Keratinocyte (primary cell): ENCODE results near the gene TEX261. TPM values are rescaled to one million over a fixed set of nuclear protein-coding genes. Genes with fewer than 3 reads are reported as not detected.

Experiments
- DNase-seq: peaks from one replicate; pipeline ENCODE4 v3.0.0-alpha.2; 2011; ENCODE audit warnings: low read depth, missing footprints, low spot score
- FAIRE-seq: peaks from 2 replicates; lab custom pipeline; 2011; peaks lifted over from hg19 to GRCh38; lab: Jason Lieb, UNC
- H2AFZ ChIP-seq: 2 replicates; pipeline ENCODE4 v1.6.0; 2012; ENCODE audit warnings: low read length, control low read depth, inconsistent platforms; ENCODE audit not compliant: control insufficient read depth
- H3K27ac ChIP-seq: 2 replicates; pipeline ENCODE4 v1.5.1; 2011; ENCODE audit warnings: low read length; ENCODE audit not compliant: control insufficient read depth, insufficient read depth
- H3K27me3 ChIP-seq: 3 replicates; pipeline ENCODE4 v1.6.0; 2011; ENCODE audit warnings: low read length; ENCODE audit not compliant: control insufficient read depth, insufficient read depth; ENCODE audit errors: extremely low read depth
- H3K36me3 ChIP-seq, 2 experiments: 2 replicates in 1 of 2; 3 replicates in 1 of 2; pipeline ENCODE4 v1.5.1; 2011; ENCODE audit warnings: low read length in 2 of 2, mild to moderate bottlenecking in 1 of 2; ENCODE audit not compliant: control insufficient read depth in 2 of 2, insufficient read depth in 2 of 2; ENCODE audit errors: extremely low read depth in 1 of 2
- H3K4me1 ChIP-seq: 3 replicates; pipeline ENCODE4 v1.5.1; 2011; ENCODE audit warnings: low read length; ENCODE audit not compliant: control insufficient read depth, insufficient read depth; ENCODE audit errors: extremely low read depth
- H3K4me2 ChIP-seq: 3 replicates; pipeline ENCODE4 v1.6.0; 2011; ENCODE audit warnings: low read depth, low read length; ENCODE audit not compliant: control insufficient read depth, insufficient read depth; ENCODE audit errors: extremely low read depth
- H3K4me3 ChIP-seq, 3 experiments: fragments of 200-600 bp in 1 of 3; sonication (generic) in 1 of 3; 2 replicates in 2 of 3; 3 replicates in 1 of 3; pipeline ENCODE4 v1.5.1; 2011 to 2016; ENCODE audit warnings: low read length in 3 of 3, mild to moderate bottlenecking in 3 of 3, control low read depth in 2 of 3, inconsistent platforms in 1 of 3, low read depth in 1 of 3, mixed read lengths in 1 of 3, mixed run types in 1 of 3, moderate library complexity in 1 of 3; ENCODE audit not compliant: control insufficient read depth in 2 of 3, insufficient read depth in 2 of 3; ENCODE audit errors: extremely low read depth in 1 of 3
- H3K79me2 ChIP-seq: 2 replicates; pipeline ENCODE4 v1.6.0; 2012; ENCODE audit warnings: low read length; ENCODE audit not compliant: control insufficient read depth, insufficient read depth
- H3K9ac ChIP-seq: 3 replicates; pipeline ENCODE4 v1.6.0; 2011; ENCODE audit warnings: low read length; ENCODE audit not compliant: control insufficient read depth, insufficient read depth; ENCODE audit errors: extremely low read depth
- H3K9me1 ChIP-seq: 3 replicates; pipeline ENCODE4 v1.6.0; 2011; ENCODE audit warnings: low read length; ENCODE audit not compliant: control insufficient read depth, insufficient read depth; ENCODE audit errors: extremely low read depth
- H3K9me3 ChIP-seq: 2 replicates; pipeline ENCODE4 v1.5.1; 2012; ENCODE audit warnings: low read depth, low read length; ENCODE audit not compliant: control insufficient read depth
- H4K20me1 ChIP-seq: 3 replicates; pipeline ENCODE4 v1.6.0; 2011; ENCODE audit warnings: low read length; ENCODE audit not compliant: control insufficient read depth, insufficient read depth; ENCODE audit errors: extremely low read depth
- CTCF ChIP-seq, 3 experiments: IDR thresholded peaks in 1 of 3; conservative IDR thresholded peaks in 1 of 3; optimal IDR thresholded peaks in 1 of 3; 2 replicates in 2 of 3; 3 replicates in 1 of 3; pipeline versions ENCODE3 to v1.5.1; 2011; ENCODE audit warnings: low read length in 3 of 3, mild to moderate bottlenecking in 3 of 3, moderate library complexity in 2 of 3, control low read depth in 1 of 3, inconsistent platforms in 1 of 3; ENCODE audit not compliant: insufficient read depth in 2 of 3; ENCODE audit errors: extremely low read depth in 1 of 3
- EZH2 ChIP-seq: IDR thresholded peaks from one replicate; pipeline ENCODE4 v1.6.1; 2012; ENCODE audit warnings: inconsistent platforms, mild to moderate bottlenecking, low read length, moderate library complexity
- dilution Hi-C: fragments of 300-500 bp; cut with MboI; formaldehyde crosslinking; loops from one replicate; pipeline ENCODE4 v1.7.0; 2020; ENCODE audit warnings: low sequenced_read_pairs; ENCODE audit not compliant: extremely low pct_ligation_motif_present
- polyA plus RNA-seq, 5 experiments: library from polyadenylated mRNA; depleted of rRNA in 3 of 5; stranded (reverse) in 3 of 5; stranded (forward) in 1 of 5; unstranded in 1 of 5; fragments of >200 nt; gene quantifications; 1 replicate in 1 of 5; 2 replicates in 3 of 5; 3 replicates in 1 of 5; pipeline versions ENCODE4 v1.2.1 to v1.2.3, GENCODE V29; 2011 to 2012; ENCODE audit warnings: missing spikeins in 2 of 5, low read depth in 1 of 5, low replicate concordance in 1 of 5

Gene TEX261
- polyA plus RNA-seq, 1 donor (not counting 4 experiments of a cell fraction or from before 2014, with no cell fraction given) = 78.8 TPM

- Histone ChIP-seq H3K27me3 (no peaks in the 10 kb centered on the region), H3K4me2 (no peak overlapping the region), H3K36me3 (peaks cover 26 to 29% of the 10 kb centered on the region in 2 experiments), H4K20me1 (peaks cover 5% of the 10 kb centered on the region), H3K9me1 (no peaks in the 10 kb centered on the region), H3K79me2 (peaks cover 20% of the 10 kb centered on the region), H3K4me1 (peaks cover 15% of the 10 kb centered on the region), H3K9ac (no peak overlapping the region), H3K27ac (no peak overlapping the region), H2AFZ (no peak overlapping the region), H3K9me3 (no peaks in the 10 kb centered on the region), H3K4me3 (no peak overlapping the region)
- DNase-seq = no peak
- no peak for FAIRE-seq
- dilution Hi-C loops = no loop called here
- TF ChIP-seq EZH2 = no peak
- no peak for TF ChIP-seq CTCF (optimal IDR thresholded peaks at IDR 0.05 in 1 of 3, IDR thresholded peaks at IDR 0.05 in 1 of 3, conservative IDR thresholded peaks at IDR 0.05 in 1 of 3; ENCODE audit: extremely low read depth in 1 of 3, insufficient read depth in 2 of 3, low read length in 3 of 3)
Observed at GRCh38 chr2:70991742-70992141, 2.9 kb downstream of the TEX261 start.

GRCh38 chr2:70991142-70991541 lies 3.5 kb downstream of the TEX261 start:
- Histone ChIP-seq H3K4me2 (no peak overlapping the region), H3K36me3 (peaks cover 26 to 29% of the 10 kb centered on the region in 2 experiments), H3K4me1 (peaks cover 15% of the 10 kb centered on the region), H3K4me3 (no peak overlapping the region), H3K27me3 (no peaks in the 10 kb centered on the region), H4K20me1 (peaks cover 5% of the 10 kb centered on the region), H2AFZ (no peak overlapping the region), H3K9me3 (no peaks in the 10 kb centered on the region), H3K9me1 (no peaks in the 10 kb centered on the region), H3K27ac (no peak overlapping the region), H3K79me2 (peaks cover 20% of the 10 kb centered on the region), H3K9ac (no peak overlapping the region)
- dilution Hi-C loops = no loop called here
- FAIRE-seq = no peak
- no peak for DNase-seq
- TF ChIP-seq EZH2 (no peak), CTCF (optimal IDR thresholded peaks at IDR 0.05 in 1 of 3, IDR thresholded peaks at IDR 0.05 in 1 of 3, conservative IDR thresholded peaks at IDR 0.05 in 1 of 3; ENCODE audit: extremely low read depth in 1 of 3, insufficient read depth in 2 of 3, low read length in 3 of 3) (no peak)
